Activated B cell treated with CpG ODN at 0.5 μM for 24 hours (primary cell): Measurements from ENCODE around the gene LARP4B. TPM values are rescaled to one million over a fixed set of nuclear protein-coding genes. Genes with fewer than 3 reads are reported as not detected.

Experiments
- ATAC-seq: fragments of 200-7000 bp; cut with Tn5 transposase; one replicate; pipeline ENCODE4 v1.10.0; 2021; ENCODE audit warnings: low read depth, mild to moderate bottlenecking, moderate library complexity
- CTCF ChIA-PET: fragments of 350-600 bp; sonication (Branson Sonifier 250); formaldehyde crosslinking; loops from one replicate; lab custom pipeline; 2021; ENCODE audit warnings: antibody characterized with exemption; lab: Charles Lee
- POLR2A ChIA-PET: fragments of 350-600 bp; sonication (Branson Sonifier 250); formaldehyde crosslinking; loops from one replicate; lab custom pipeline; 2021; ENCODE audit warnings: antibody characterized with exemption; lab: Charles Lee
- DNase-seq: peaks from one replicate; pipeline ENCODE4 v3.0.0; 2022
- H3K27ac Mint-ChIP-seq: one replicate; pipeline ENCODE4 v1.8.0; 2020; ENCODE audit warnings: mixed read lengths
- H3K27me3 Mint-ChIP-seq: one replicate; pipeline ENCODE4 v1.8.0; 2021; ENCODE audit warnings: mixed read lengths
- H3K36me3 Mint-ChIP-seq: one replicate; pipeline ENCODE4 v1.8.0; 2021; ENCODE audit warnings: low read depth, mixed read lengths
- H3K4me1 Mint-ChIP-seq: one replicate; pipeline ENCODE4 v1.8.0; 2021; ENCODE audit warnings: mixed read lengths
- H3K4me3 Mint-ChIP-seq: one replicate; pipeline ENCODE4 v1.8.0; 2020; ENCODE audit warnings: mild to moderate bottlenecking, mixed read lengths
- H3K9me3 Mint-ChIP-seq: one replicate; pipeline ENCODE4 v1.8.0; 2020; ENCODE audit warnings: mixed read lengths
- CTCF ChIP-seq: fragments of 200-600 bp; IDR thresholded peaks from one replicate; pipeline ENCODE4 v1.8.0; 2022; ENCODE audit warnings: antibody characterized with exemption, mild to moderate bottlenecking
- intact Hi-C: fragments of 100-400 bp; cut with micrococcal nuclease; formaldehyde crosslinking; loops from one replicate; pipeline ENCODE4 v1.15.1; 2024
- total RNA-seq: library from RNA; stranded (reverse); gene quantifications from 2 replicates; pipeline ENCODE4 v1.2.3, GENCODE V29; 2022

The LARP4B gene
- total RNA-seq, 1 donor from 2014 or later: 103 TPM

GRCh38 chr10:792083-792791 lies 139.3 kb downstream of the LARP4B start:
- H3K4me1 Mint-ChIP-seq: peaks cover 10% of the 10 kb centered on the region
- CTCF ChIA-PET: no interaction called here
- DNase-seq (no peak), ATAC-seq (no peak)
- TF ChIP-seq CTCF: no peak
- no peak overlapping the region for H3K27ac Mint-ChIP-seq
- intact Hi-C loops: no loop called here
- peaks cover 9% of the 10 kb centered on the region for H3K36me3 Mint-ChIP-seq
- peaks cover 9% of the 10 kb centered on the region for H3K9me3 Mint-ChIP-seq
- POLR2A ChIA-PET: interaction anchor here (0.7 kb wide), 1 partner anchor 40 kb away, joined by 9 read pairs; no protein-coding TSS in a partner anchor
- peaks cover 3% of the 10 kb centered on the region for H3K27me3 Mint-ChIP-seq
- no peak overlapping the region for H3K4me3 Mint-ChIP-seq

GRCh38 chr10:791639-792038 lies 139.9 kb downstream of the LARP4B start:
- POLR2A ChIA-PET: no interaction called here
- H3K4me1 Mint-ChIP-seq: peaks cover 10% of the 10 kb centered on the region
- ATAC-seq (no peak), DNase-seq (no peak)
- H3K9me3 Mint-ChIP-seq: peaks cover 9% of the 10 kb centered on the region
- peaks cover 7% of the 10 kb centered on the region for H3K36me3 Mint-ChIP-seq
- no peak overlapping the region for H3K27ac Mint-ChIP-seq
- H3K4me3 Mint-ChIP-seq: no peak overlapping the region
- CTCF ChIA-PET: no interaction called here
- peaks cover 7% of the 10 kb centered on the region for H3K27me3 Mint-ChIP-seq
- TF ChIP-seq CTCF: no peak
- intact Hi-C loops: no loop called here

- ATAC-seq: no peak
- CTCF ChIA-PET: no interaction called here
- H3K27me3 Mint-ChIP-seq: peaks cover 11% of the 10 kb centered on the region
Measured at GRCh38 chr10:790821-791551, 140.5 kb downstream of the LARP4B start.

GRCh38 chr10:789831-790701 lies 141.4 kb downstream of the LARP4B start:
- CTCF ChIA-PET: no interaction called here
- ATAC-seq: no peak
- intact Hi-C loops: loop anchor here (1.0 kb wide), 1 partner anchor 279 kb away; no protein-coding TSS in a partner anchor
- Mint-ChIP-seq H3K27ac (no peak overlapping the region), H3K4me3 (no peak overlapping the region), H3K36me3 (no peaks in the 10 kb centered on the region), H3K4me1 (peaks cover 10% of the 10 kb centered on the region), H3K27me3 (peaks cover 16% of the 10 kb centered on the region), H3K9me3 (no peaks in the 10 kb centered on the region)
- no peak for TF ChIP-seq CTCF
- peak; percentile 6 for DNase-seq
- POLR2A ChIA-PET: no interaction called here

More at GRCh38 chr10:790821-791551, 140.5 kb downstream of the LARP4B start:
- peak; percentile 12 for DNase-seq
- POLR2A ChIA-PET: no interaction called here
- Mint-ChIP-seq H3K36me3 (peaks cover under 1% of the 10 kb centered on the region), H3K4me3 (no peak overlapping the region), H3K27ac (no peak overlapping the region), H3K9me3 (peaks cover 2% of the 10 kb centered on the region), H3K4me1 (peaks cover 10% of the 10 kb centered on the region)
- TF ChIP-seq CTCF: no peak
- intact Hi-C loops: no loop called here
